Right ventricle myocardium inferior (tissue), 1 donor: ENCODE measurements around the gene IVNS1ABP. TPM values are rescaled to one million over a fixed set of nuclear protein-coding genes. Genes with fewer than 3 reads are reported as not detected.
"Not testable (repeated sequence)": the region's sequence is repeated elsewhere in the genome, so short reads cannot be mapped to it uniquely, and the experiment has no call there.

Source experiments
- ATAC-seq: fragments of 200-7000 bp; cut with Tn5 transposase; one replicate; pipeline ENCODE4 v1.9.1; 2020; ENCODE audit warnings: mild to moderate bottlenecking, moderate library complexity
- DNase-seq: peaks from one replicate; pipeline ENCODE4 v3.0.0; 2021; ENCODE audit errors: missing footprints
- intact Hi-C: fragments of 100-400 bp; cut with DNase I; formaldehyde crosslinking; loops from one replicate; pipeline ENCODE4 v1.11.0; 2022
- total RNA-seq: library from RNA; stranded (reverse); fragmentation: NEBNext Ultra II Directional; extraction: Animal tissue kit (Norgen Biotek cat#: 25700); gene quantifications from one replicate; pipeline ENCODE4 v1.2.1, GENCODE V29; 2021
- donor health status: DM: no; HTN: yes; CAD: no; lungs with severe emphysema.

Gene IVNS1ABP
- total RNA-seq, 1 donor from 2014 or later: 59.0 TPM

DNA sequence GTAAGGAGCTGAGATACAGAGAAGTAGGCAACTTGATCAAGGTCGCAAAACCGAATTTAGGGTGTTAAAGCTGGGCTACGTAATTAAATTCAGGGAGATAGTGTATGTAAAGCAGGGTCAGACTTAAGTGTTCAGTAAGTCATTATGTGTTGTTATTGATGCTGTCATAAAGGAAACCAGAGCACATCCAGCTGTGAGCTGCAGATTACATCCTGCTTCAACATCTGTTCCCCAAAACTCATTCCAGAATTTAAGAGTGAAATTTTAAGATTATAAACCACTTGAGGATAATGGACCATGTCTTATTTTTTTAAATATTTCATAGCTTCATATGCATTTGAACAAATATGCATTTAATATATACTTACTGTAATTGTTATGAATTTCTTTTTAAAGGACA is 49.7 kb downstream of the IVNS1ABP start:
- no peak for ATAC-seq
- intact Hi-C loops: no loop called here
- DNase-seq: no peak

- ATAC-seq: no peak
- intact Hi-C loops: no loop called here
- no peak for DNase-seq
Measured at GRCh38 chr1:185265314-185265713, 51.7 kb downstream of the IVNS1ABP start.

DNA sequence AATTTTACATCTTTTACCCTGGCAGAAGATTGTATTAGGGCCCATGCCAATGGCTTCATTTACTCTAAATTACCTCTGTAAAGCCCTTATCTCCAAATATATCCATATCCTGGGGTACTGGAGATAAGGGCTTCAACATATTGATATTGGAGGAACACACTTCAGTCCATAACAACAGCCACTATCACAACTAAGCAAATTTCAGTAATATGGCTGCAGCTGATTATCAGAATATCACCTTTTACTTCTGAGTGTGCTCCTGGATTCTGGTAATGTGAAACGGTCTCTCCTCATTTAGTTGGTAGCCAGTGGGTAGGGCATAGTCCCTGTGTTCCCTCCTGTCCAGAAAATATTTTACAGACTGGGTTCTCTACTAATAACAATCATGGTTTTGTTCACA is 53.3 kb downstream of the IVNS1ABP start:
- intact Hi-C loops: no loop called here

GRCh38 chr1:185263292-185263691 is 53.8 kb downstream of the IVNS1ABP start:
- ATAC-seq (no peak), DNase-seq (no peak)
- intact Hi-C loops: no loop called here

More for the DNA sequence above, 53.3 kb downstream of the IVNS1ABP start:
- ATAC-seq (no peak), DNase-seq (no peak)

DNA sequence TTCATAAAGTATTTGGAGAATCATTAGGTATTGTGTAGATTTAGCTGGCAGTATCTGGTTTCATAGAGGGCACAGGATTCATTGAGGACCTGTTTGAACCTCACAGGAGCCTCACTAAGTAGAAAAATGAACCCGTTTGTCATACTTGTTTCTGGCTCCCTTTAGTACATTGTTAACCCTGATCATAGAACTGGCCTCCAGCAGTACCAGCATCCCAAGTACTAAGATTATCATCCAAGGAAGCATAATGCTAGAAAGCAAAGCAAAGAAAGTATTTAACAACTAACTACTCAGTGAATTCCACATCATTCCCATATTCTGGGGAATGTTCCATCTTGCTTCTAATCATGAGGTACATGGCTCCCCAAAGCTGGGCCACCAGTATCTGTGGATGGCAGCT is 54.9 kb downstream of the IVNS1ABP start:
- ATAC-seq (no peak), DNase-seq (no peak)
- intact Hi-C loops: no loop called here

GRCh38 chr1:185260611-185261010 is 56.4 kb downstream of the IVNS1ABP start:
- ATAC-seq (no peak), DNase-seq (no peak)
- intact Hi-C loops: no loop called here

GRCh38 chr1:185258676-185259075 is 58.4 kb downstream of the IVNS1ABP start:
- intact Hi-C loops: no loop called here
- ATAC-seq (no peak), DNase-seq (no peak)

DNA sequence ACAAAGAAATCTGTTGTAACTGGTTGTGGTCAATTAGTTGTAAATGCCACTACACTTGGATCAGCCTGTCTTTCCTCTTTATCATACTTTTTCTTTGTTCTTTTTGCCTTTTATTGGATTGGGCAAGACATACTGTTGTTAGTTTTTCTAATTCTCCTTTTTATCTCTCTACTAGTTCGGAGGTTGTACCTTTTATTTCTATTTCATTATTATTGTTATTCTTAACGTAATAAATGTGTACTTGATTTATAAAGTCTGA is 59.2 kb downstream of the IVNS1ABP start:
- ATAC-seq (no peak), DNase-seq (no peak)
- intact Hi-C loops: no loop called here

- intact Hi-C loops, ATAC-seq, DNase-seq: not testable (repeated sequence)
Measured at GRCh38 chr1:185257116-185257949, 59.7 kb downstream of the IVNS1ABP start.

- ATAC-seq, intact Hi-C loops, DNase-seq: not testable (repeated sequence)
Measured at GRCh38 chr1:185255595-185255994, 61.4 kb downstream of the IVNS1ABP start.

GRCh38 chr1:185252404-185252803 is 64.6 kb downstream of the IVNS1ABP start:
- ATAC-seq, intact Hi-C loops: not testable (repeated sequence)

GRCh38 chr1:185251928-185252327 is 65.1 kb downstream of the IVNS1ABP start:
- ATAC-seq, DNase-seq, intact Hi-C loops: not testable (repeated sequence)

More at GRCh38 chr1:185252404-185252803, 64.6 kb downstream of the IVNS1ABP start:
- not testable (repeated sequence) for DNase-seq

DNA sequence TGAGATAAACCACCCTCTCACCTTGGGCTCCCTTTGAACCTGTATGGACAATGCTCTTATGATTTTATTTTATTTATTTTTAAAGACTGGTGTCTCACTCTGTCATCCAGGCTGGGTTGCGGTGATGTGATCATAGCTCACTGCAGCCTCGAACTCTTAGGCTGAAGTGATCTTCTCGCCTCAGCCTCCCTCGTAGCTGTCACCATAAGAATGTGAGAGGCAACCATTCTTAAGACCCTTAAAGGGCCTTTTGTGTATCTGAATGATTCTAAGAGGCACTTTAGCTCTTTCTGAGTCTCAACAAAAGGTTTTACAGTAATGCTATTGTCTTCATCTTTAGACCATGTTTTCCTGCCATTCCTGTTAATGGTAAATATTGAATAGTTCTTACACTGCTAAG is 67.0 kb downstream of the IVNS1ABP start:
- ATAC-seq (no peak), DNase-seq (no peak)
- intact Hi-C loops: no loop called here

- ATAC-seq: no peak
- intact Hi-C loops: no loop called here
- DNase-seq: no peak
Measured at GRCh38 chr1:185249563-185249962, 67.5 kb downstream of the IVNS1ABP start.

Other genes with a start within 250 kb of the IVNS1ABP start
- 27.6 TPM for gene TRMT1L, start 160.3 kb downstream of the IVNS1ABP start, total RNA-seq
- 5.2 TPM for gene SWT1, start 160.1 kb downstream of the IVNS1ABP start, total RNA-seq